HUES6 (cell line): ENCODE measurements around the gene EYA2.

Experiments used
- H3K27ac ChIP-seq: 2 replicates; pipeline ENCODE4 v1.7.0; 2013; ENCODE audit warnings: low read depth, mild to moderate bottlenecking, low read length, inconsistent platforms
- H3K27me3 ChIP-seq: 2 replicates; pipeline ENCODE4 v1.6.1; 2013; ENCODE audit warnings: low read length; ENCODE audit not compliant: control insufficient read depth, insufficient read depth
- H3K36me3 ChIP-seq: 2 replicates; pipeline ENCODE4 v1.6.1; 2013; ENCODE audit warnings: low read length; ENCODE audit not compliant: control insufficient read depth, insufficient read depth
- H3K4me1 ChIP-seq: 2 replicates; pipeline ENCODE4 v1.6.1; 2013; ENCODE audit warnings: low read length; ENCODE audit not compliant: control insufficient read depth, insufficient read depth
- H3K4me3 ChIP-seq: 2 replicates; pipeline ENCODE4 v1.5.1; 2013; ENCODE audit warnings: low read depth, low read length
- H3K9ac ChIP-seq: one replicate; pipeline ENCODE4 v1.6.1; 2013; ENCODE audit warnings: mild to moderate bottlenecking, low read length
- H3K9me3 ChIP-seq: 2 replicates; pipeline ENCODE4 v1.6.1; 2013; ENCODE audit warnings: low read depth, low read length; ENCODE audit not compliant: control insufficient read depth, insufficient read depth

EYA2 gene

DNA sequence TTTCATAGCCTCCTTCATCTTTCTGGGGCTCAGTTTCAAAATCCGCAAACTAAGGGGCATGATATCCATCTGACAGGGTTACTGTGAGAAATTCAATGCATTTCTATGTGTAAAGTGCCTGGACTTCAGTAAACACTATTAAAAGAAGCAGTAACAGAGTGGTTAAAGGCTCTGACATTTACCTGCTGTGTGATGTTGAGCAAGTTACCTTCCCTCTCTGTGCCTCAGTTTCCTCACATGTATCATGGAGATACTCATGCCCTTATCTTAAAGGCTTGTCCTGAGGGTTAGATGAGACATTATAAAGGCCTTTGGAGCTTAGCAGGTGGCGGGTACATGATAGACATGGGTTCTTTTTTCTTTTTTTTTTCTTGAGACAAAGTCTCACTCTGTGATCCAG, 46.8 kb downstream of the EYA2 start:
- Histone ChIP-seq H3K27me3 (no peaks in the 10 kb centered on the region), H3K9me3 (no peaks in the 10 kb centered on the region)

DNA sequence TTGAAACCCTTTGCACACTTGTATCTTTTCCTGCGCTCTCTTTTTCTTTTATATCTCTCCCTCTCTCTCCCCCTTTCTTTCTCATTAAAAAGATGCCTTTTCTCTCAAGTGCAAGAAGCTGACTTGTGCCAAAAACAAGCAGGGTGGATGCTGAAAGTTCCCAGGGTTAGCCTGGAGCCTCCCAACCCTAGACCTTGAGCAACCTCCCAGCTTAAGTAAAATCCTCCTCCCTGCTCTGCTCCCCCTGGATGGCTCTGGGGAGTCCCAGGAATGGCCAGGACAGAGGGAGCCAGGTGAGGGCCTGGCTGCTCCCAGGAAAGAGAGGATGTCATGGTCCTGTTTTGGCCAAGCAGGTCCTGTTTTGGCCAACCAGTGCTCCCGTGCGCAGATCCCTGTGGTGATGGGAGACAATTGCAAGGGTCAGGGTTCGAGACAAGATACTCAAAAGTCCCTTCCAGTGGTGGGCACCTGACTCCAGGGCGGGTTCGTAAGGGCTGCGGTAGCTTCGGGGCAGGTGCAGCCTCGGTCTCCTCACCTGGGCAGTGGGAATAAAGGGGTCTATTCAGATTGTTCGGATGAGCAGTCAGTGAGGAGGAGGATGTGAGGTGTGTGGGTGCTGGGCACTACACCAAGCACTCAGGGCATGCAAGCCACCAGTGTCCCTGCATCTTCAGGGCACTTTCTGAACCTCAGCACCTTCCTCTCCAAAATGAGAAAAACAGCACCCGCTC, 49.4 kb downstream of the EYA2 start:
- no peaks in the 10 kb centered on the region; the same call in 1 of the 2 replicates for H3K9me3 ChIP-seq
- H3K36me3 ChIP-seq, result no peaks in the 10 kb centered on the region
- no peaks in the 10 kb centered on the region for H3K27me3 ChIP-seq
- H3K9ac ChIP-seq, result no peak overlapping the region
- H3K4me3 ChIP-seq, result no peak overlapping the region
- H3K4me1 ChIP-seq, result peaks cover 12% of the 10 kb centered on the region
- H3K27ac ChIP-seq, result no peak overlapping the region

More for the DNA sequence above, 46.8 kb downstream of the EYA2 start:
- Histone ChIP-seq H3K36me3 (no peaks in the 10 kb centered on the region), H3K9ac (no peak overlapping the region), H3K4me3 (no peak overlapping the region), H3K4me1 (peaks cover 12% of the 10 kb centered on the region), H3K27ac (no peak overlapping the region)

DNA sequence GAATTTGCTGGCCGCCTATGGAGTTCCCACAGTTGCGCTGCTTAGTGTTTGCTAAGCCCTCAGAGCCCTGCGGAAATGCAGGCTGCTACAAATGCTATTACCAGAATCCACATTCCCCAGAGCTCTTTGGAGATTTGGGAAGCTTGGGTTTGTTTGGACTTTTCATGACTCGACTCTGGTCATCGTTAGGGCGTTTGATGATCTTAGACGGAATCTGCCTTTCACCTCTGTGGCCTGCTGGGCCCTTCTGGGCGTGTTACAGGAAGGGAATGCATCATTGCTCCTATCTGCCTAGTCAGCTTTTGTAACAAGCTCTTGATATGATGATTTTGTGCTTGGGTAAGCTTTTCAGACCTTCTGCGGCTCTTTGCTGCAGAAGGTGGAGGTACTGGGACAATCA, 50.8 kb downstream of the EYA2 start:
- Histone ChIP-seq H3K27me3 (no peaks in the 10 kb centered on the region), H3K36me3 (no peaks in the 10 kb centered on the region), H3K27ac (no peak overlapping the region), H3K4me1 (peaks cover 12% of the 10 kb centered on the region), H3K9ac (peak overlapping the region; percentile 3), H3K9me3 (no peaks in the 10 kb centered on the region; the same call in 1 of the 2 replicates), H3K4me3 (no peak overlapping the region)

DNA sequence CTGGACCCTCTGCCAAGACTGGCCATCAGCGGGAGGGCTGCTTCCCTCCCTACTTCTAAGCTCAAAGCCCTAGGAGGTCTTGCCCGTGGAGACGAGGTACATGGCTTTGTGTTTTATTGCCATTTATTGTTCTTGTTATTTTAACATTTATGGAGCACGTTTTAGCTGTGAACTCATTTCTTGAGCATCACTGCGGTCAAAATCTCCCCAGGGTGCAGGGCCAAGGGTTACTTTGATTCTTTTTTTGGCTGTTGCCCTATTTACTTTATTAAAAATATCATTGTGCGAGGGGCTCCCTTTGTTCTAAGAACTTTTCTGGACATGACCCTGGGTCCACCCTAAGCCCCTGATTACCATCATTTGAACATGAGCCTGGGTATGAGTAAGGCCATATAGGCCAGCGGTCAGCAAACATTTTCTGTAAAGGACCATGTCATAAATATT, 51.6 kb downstream of the EYA2 start:
- Histone ChIP-seq H3K4me1 (peaks cover 12% of the 10 kb centered on the region), H3K9ac (peak overlapping the region; percentile 3), H3K9me3 (no peaks in the 10 kb centered on the region; the same call in 1 of the 2 replicates), H3K27ac (no peak overlapping the region), H3K27me3 (no peaks in the 10 kb centered on the region), H3K4me3 (no peak overlapping the region), H3K36me3 (no peaks in the 10 kb centered on the region)

DNA sequence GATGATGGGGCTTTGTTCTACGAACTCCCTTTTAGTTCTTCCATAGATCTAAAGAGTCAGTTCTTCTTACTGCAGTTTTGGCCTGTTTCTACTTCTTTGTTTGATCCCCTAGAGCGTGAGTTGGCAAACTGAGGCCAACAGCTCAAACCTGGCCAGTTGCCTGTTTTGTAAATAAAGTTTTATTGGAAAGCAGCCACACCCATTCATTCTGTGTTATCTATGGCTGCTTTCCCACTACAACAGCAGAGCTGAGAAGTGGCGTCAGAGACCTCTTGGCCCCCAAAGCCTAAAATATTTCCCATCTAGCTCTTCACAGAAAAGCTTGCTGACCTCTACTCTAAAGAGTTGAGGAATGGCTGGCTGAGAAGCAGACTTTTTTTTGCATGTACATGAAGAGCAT, 52.2 kb downstream of the EYA2 start:
- H3K4me3 ChIP-seq, result no peak overlapping the region
- no peaks in the 10 kb centered on the region; the same call in 1 of the 2 replicates for H3K9me3 ChIP-seq
- no peak overlapping the region for H3K9ac ChIP-seq
- no peak overlapping the region for H3K27ac ChIP-seq
- H3K27me3 ChIP-seq, result no peaks in the 10 kb centered on the region
- no peaks in the 10 kb centered on the region for H3K36me3 ChIP-seq
- H3K4me1 ChIP-seq, result peaks cover 12% of the 10 kb centered on the region

DNA sequence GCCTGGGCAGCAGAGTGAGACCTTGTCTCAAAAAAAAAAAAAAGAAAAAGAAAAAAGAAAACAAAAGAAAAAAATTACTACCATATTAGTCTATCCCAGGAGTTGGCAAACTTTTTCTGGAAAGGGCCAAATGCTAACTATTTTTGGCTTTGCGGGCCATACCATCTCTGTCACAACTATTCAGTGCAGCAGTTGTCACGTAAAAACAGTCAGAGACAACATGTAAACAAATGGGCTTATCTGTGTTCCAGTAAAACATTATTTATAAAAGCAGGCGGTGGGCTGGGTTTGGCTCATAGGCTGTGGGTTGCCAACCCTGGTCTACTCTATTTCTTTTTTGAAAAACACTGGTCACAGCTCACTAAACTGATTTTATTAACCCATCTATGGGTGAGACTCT, 53.4 kb downstream of the EYA2 start:
- H3K4me1 ChIP-seq, result peaks cover 12% of the 10 kb centered on the region

DNA sequence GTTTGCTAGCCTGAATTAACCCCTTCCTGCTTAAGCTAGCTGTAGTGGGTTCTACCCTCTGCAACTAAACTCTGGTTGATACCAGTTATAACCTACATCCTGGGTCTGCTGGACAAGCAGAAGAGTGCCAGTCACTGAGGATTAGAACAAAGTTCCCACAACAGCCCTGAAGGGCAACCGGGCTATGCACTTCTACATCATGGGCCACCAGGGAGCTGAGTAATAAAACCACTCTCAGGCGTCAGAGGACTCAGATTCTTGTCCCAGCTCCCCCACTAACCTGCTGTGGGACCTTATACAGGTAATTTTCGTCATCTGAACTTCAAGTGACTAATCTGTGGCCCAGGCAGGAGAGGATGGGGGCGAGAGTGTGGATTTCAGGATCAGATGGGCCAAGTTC, 56.8 kb downstream of the EYA2 start:
- H3K36me3 ChIP-seq, result no peaks in the 10 kb centered on the region
- H3K27ac ChIP-seq, result no peak overlapping the region
- H3K9me3 ChIP-seq, result peaks cover 3% of the 10 kb centered on the region
- no peak overlapping the region for H3K9ac ChIP-seq
- H3K4me1 ChIP-seq, result no peaks in the 10 kb centered on the region
- no peak overlapping the region for H3K4me3 ChIP-seq
- no peaks in the 10 kb centered on the region for H3K27me3 ChIP-seq

More for the DNA sequence above, 53.4 kb downstream of the EYA2 start:
- Histone ChIP-seq H3K36me3 (no peaks in the 10 kb centered on the region), H3K27me3 (no peaks in the 10 kb centered on the region), H3K4me3 (no peak overlapping the region), H3K9ac (no peak overlapping the region), H3K27ac (no peak overlapping the region), H3K9me3 (no peaks in the 10 kb centered on the region; the same call in 1 of the 2 replicates)

DNA sequence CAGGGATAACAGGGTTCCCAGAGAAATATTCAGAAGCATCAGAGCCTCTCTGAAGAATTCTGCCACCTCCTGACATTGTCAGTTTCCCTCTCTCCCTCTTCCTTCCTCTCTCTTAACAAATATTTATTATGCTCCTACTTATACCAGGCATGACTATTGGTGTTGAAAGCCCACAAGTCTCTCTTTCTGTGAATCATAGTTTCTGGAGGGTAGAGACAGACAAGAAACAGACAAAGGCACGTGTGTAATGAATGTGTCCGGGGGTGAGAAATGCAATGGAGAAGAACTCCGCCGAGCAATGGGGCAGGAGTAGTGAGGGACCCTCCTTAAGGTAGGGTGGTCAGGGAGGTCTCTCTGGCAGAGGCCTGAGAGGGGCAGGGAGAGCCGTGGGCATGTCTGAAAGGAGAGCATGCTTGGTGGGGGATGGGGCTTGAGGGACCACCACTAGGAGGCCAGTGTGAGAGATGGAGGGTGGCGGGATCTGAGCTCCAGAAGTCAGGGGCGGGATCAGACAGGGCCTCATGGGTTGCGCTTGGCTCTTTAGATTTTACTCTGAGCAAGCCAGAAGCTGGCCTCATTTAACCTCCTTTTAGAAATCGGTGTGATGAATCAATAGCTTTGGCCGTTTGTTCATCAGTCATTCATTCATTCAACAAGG, 57.3 kb downstream of the EYA2 start:
- H3K9ac ChIP-seq, result no peak overlapping the region
- H3K9me3 ChIP-seq, result peaks cover 7% of the 10 kb centered on the region
- H3K27ac ChIP-seq, result no peak overlapping the region
- H3K4me3 ChIP-seq, result no peak overlapping the region
- no peaks in the 10 kb centered on the region for H3K27me3 ChIP-seq
- no peaks in the 10 kb centered on the region for H3K4me1 ChIP-seq
- H3K36me3 ChIP-seq, result no peaks in the 10 kb centered on the region

DNA sequence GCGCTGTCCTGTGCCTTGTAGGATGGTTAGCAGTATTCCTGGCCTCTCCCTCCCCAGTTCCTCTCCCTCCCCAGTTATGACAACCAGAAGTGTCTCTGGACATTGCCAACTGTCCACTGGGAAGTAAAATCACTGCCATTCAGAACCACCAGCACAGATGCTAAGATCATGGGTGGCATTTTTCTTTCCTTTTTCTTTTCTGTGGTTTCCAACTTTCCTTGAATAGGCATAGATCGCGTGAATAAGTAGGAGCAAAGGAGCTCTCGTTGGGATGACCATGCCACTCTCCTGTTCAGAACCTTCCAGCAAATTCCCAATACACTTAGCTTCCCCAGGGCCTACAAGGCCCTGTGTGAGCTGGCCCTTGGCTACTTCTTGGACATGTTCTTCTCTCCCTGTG, 59.0 kb downstream of the EYA2 start:
- no peak overlapping the region for H3K27ac ChIP-seq
- H3K4me3 ChIP-seq, result no peak overlapping the region
- no peaks in the 10 kb centered on the region for H3K4me1 ChIP-seq
- peaks cover 10% of the 10 kb centered on the region for H3K9me3 ChIP-seq
- no peaks in the 10 kb centered on the region for H3K36me3 ChIP-seq
- no peaks in the 10 kb centered on the region for H3K27me3 ChIP-seq
- no peak overlapping the region for H3K9ac ChIP-seq

DNA sequence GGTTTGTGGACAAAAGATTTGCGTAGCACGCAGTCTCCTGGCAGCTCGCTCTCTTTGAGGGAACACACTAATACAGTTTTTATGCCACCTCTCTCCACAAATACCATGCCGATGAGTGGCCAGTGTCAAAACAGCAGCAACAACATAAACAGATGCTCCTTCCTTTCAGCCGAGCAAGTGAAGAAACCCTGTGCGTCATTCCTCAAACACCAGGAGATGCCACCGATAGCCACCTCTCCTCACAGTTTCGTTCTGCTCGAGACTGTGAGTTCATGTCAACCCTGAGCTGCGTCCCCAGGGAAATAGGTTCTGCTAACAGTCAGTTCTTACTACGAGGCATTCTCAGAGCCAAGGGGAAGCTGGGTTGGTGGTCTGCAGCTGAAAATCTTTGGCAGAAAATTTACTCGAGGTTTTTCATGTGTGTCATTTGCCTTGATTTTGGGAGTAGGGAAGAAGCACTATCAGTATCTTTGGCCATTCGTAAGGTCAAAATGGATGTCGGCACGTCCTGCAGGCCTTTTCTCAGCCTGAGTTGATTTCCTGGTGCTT, 59.9 kb downstream of the EYA2 start:
- Histone ChIP-seq H3K9me3 (peaks cover 10% of the 10 kb centered on the region), H3K9ac (no peak overlapping the region), H3K36me3 (no peaks in the 10 kb centered on the region), H3K4me1 (no peaks in the 10 kb centered on the region), H3K27me3 (no peaks in the 10 kb centered on the region), H3K27ac (no peak overlapping the region), H3K4me3 (no peak overlapping the region)
